GM18502 (cell line): ENCODE measurements around the gene PLK2.

Experiments
- ATAC-seq: cut with Tn5 transposase; IDR thresholded peaks from one replicate; pipeline ENCODE4 v1.9.1; 2021; ENCODE audit warnings: mild to moderate bottlenecking; ENCODE audit not compliant: unreplicated experiment, poor library complexity

The PLK2 gene

DNA sequence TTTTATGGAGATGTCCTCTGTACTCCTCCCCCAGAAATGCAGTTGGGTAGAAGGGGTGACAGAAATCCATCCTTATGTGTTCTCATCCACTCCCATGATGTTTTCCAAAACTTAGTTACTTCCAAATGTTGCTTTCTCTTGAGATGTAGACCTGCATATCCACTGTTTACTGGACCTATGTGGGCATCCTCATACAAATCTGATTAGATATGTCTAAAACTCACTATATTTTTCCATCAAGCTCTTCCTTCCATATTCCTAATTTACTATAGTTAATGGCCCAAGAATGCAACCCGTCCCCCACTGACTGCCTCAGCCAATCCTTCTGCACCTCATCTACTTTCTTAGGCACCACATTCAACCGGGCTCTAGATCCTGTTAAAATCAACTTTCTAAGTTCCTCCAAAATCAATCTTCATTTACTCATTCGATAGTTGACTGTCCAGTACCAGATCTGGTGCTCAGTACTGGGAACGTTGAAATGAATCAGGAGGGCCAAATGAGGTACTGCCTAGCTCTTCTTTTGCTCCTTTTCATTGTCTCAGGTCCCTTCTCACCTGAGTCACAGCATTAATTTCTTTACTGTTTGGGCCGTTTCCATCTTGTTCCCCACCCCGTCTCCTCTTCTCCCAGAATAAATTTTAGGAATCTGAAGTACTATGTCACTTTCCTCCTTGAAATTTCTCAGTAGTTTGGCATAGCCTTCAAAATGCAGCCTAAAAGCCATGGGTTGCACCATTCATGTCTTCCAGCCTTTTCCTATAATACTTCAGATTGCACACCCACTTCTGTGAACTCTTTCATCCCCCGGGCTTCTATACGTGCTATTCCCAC, 7.9 kb downstream of the PLK2 start:
- ATAC-seq = no peak

DNA sequence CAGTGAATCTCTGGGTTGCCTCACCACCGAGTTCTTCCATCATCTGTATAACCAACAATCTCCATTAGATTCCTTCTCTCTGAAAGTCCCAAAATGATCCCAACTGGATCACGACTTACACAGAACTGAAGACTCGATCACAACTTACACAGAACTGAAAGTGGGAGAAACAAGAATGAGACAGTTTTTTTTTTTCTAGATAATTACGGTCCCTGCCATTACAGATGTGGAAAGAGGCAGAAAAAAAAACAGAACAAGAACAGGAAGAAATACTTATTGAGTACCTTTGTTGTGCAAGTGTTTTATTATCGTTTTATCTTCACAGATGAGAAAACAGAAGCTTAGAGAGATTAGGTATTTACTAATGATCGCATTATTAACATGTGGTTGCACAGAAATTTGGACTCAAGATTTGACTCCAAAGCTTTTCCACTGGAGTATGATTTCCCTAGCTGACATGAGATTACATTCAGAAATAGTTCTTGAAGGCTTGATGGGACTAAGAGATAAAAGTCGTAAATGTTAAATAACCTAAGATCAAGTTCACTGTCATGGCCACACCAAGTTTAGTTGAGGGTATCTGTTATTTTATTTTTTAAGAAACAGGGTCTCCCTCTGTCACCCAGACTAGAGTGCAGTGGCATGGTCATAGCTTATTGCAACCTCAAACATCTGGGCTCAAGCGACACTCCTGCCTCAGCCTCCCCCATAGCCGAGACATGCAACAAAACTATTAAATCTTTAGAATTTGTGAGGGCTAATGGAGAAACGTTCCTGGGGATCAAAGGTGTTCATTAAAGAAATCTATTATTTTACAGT, 8.9 kb downstream of the PLK2 start:
- ATAC-seq = no peak

DNA sequence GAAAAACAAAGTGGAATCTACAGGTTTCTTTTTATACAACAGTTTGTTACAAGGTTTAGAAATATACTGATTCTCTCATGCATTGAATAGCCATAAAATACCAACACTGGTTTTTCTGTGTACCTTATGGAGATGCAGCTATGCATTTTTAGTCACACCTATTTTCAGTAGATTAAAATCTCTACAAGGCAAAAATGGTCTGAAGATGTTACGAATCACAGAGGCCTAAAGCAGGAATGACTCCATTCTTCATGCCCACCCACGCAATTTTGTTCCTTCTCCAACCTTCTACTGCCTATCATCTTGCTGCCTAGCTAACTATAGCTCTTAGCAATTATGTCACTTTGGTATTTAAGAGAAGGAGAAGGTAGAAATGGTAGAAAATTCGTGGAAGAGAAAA, 9.9 kb downstream of the PLK2 start:
- no peak for ATAC-seq

DNA sequence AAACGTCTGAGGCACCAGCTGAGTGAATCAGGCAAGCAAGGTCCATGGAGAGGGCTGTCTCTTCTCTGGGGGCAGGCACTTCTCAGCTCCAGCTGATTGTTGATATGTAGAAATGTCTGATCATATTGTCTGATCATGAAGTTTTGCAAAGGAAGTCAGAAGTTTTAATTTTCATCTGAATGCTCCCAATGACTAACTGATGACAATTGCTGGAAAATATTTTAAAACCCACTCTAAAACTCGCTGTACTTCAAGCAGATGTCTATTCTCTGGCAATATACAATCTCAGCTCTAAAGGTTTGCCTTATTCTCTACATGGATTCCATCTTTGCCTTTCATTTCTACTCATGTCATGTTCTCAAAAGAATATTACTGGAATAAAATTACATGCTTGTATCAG, 12.7 kb downstream of the PLK2 start:
- no peak for ATAC-seq

DNA sequence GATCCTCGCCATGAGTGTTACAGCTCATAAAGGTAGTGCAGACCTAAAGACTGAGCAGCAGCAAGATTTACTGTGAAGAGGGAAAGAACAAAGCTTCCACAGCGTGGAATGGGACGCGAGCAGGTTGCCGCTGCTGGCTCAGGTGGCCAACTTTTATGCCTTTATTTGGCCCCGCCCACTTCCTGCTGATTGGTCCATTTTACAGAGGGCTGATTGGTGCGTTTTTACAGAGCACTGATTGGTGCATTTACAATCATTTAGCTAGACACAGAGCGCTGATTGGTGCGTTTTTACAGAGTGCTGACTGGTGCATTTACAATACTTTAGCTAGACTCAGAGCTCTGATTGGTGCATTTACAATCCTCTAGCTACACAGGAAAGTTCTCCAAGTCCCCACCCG, 13.9 kb downstream of the PLK2 start:
- ATAC-seq = no peak

DNA sequence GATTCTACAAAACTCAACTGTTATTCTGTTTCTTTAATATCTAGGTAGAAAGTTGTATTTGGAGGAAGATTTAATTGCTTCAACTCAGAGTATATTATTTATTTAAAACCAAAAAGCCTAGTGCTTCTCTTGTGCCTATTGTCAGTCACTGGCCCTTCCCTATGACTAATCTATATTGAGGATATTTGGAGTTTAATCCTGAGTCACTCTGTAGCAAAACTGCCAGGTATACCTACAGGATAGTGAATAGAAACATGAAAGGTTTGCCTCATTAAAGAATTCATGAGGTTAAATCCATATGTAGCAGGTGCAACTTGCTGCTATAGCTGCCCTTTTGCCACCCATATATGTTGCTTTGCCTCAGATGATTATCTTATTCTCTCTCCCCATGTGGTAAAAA, 15.1 kb downstream of the PLK2 start:
- ATAC-seq = no peak

DNA sequence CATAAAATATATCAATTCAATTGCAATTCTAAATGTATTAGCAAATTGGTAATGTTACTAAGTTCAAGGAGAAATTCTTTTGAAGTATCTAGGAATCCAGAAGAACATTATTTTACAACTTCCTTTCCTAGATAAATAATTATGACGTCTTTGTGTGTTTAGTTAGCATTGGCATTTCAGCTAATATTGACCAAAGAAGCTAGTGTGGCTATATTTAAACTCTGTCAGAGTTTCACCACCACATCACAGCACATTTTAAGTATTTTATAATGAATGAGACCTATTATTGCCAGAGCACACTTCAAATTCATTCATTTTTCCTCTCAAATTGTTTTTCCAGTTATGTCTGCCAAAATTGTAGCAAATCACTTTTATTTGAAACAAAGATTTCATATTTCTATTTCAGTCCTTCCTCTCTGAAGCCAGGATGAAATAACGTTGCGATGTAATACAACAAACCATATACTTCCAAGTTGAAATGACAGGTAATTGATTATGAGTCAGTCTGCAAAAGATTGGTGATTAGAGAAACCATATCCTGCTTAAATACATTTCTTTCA, 18.9 kb downstream of the PLK2 start:
- ATAC-seq = no peak

DNA sequence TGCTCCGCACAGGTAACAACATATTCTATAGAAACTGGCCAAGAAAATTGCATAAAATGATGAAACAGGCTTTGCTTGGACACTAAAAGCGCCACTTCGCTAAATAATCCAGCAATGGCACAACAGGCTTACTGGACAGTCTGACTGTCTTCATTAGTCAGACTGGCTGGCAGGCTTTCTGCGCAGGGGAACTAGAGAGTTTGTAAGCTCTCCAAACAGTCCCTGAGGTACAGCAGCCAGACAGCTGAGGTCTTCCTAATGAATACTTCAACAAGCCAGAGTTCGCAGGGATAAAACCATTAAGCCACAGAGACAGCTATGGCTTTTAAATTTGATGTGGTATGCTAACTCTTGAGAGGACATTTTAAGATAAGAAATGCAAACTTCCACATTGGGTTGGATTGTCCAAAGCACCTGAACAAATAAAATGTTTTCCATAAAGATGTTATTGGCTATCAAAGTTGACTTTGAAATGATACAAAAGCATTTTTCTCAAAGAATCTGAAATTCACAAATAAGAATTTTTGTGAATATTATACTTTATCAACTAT, 20.7 kb downstream of the PLK2 start:
- ATAC-seq = no peak

DNA sequence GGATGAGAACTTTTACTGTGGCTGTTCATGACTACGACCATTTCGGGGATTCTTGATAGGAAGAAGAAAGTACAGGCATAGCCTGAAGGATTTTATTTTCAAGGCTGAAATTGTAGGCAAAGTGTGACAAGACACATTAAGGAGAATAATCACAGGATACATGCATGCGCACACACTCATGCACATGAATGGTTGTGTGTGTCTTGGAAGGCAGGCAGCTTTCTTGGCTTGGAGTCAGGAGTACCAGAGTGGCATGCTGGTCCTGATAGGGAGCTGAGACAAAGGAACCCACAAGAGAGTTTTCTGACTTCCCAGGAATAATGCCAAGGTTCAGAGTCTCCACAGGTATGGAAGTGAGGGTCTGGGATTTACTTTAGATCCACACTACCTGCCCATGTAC, 22.2 kb downstream of the PLK2 start:
- no peak for ATAC-seq

DNA sequence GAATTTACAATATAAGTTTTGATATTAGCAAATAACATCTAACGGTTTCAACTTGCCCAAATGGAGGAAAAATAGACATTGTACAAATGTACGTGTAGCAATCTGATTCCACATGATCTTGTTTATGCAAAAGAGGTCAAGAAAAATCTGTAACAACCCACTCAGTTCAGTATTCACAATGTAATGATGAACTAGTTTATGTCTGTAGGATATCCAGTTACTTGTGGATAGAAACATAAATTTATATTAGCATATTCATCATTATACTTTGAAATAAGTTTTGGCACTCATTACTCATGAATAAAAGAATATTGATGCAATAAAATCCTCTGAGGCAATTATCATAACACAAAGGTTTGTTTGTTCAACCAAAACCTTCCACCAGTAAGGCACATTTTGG, 28.1 kb downstream of the PLK2 start:
- ATAC-seq = no peak

DNA sequence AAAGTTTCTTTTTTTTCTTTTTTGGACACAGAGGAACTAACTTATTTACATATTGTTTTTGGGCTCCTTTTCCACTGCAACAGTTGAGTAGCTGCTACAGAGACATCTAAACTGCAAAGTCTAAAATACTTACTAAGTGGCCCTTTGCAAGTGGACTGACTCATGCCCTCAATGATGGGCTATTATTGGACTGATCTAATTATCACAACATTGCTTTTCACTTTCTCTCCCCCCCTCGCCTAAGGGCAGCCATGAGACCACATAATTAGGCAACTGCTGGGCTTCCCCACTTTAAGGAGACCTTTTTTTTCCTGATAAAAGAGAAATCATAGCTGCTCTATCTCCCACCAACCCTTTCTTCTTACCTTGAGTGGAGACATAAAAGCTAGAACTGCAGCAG, 47.0 kb downstream of the PLK2 start:
- ATAC-seq = no peak

DNA sequence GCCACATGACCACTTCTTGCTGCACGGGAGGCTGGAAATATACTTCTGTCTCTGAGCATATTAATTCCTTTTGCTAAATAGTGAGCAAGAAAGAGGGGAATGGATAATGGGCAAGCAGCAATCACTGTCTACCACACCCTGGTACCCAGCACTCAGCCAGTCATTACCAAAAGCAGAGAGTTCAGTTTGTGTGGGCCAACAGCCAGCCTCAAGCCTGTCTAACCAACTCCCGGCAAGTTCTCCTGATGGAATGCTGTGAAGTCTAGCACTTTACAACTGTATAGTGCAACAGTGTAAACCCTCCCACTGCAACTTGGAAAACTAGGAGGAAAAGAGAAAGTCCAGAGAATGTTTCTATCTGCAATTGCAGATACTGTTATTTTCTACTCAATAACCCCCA, 47.8 kb downstream of the PLK2 start:
- no peak for ATAC-seq

DNA sequence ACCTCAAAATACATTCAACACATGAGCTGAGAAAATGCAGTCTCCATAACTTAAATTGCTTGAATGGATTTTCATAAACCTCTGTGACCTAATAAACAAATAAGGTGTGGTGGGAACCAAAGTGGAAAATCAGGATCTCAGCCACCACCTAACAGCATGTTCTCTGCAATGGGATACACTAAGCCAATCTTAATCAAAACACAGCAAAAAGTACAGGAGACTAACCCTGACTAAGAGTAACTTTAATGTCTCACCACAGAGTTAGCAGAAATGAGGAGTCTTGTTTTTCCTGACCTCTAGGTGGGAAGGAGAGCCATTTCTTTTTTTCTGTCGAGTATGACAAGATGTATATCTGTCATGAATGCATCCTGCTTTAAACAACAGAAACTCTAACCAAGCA, 48.5 kb downstream of the PLK2 start:
- ATAC-seq = no peak

DNA sequence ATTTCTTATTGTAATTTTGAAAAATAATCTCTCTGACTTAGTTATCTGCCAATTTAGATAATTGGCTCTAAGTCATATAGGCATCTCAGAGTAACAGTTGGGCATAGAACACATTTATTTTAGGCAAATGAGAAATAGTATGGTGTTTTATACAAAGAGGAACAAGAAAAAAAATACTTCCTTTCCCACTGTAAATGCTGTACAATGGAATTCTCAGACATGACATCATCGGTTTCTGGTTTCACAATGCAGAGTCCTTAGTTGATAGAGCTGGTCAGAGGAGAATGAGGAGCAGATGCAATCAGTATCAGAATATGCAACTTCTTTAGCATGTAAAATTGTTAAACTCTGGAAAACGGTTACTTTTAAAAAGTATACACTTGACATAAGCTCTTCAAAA, 49.4 kb downstream of the PLK2 start:
- no peak for ATAC-seq

DNA sequence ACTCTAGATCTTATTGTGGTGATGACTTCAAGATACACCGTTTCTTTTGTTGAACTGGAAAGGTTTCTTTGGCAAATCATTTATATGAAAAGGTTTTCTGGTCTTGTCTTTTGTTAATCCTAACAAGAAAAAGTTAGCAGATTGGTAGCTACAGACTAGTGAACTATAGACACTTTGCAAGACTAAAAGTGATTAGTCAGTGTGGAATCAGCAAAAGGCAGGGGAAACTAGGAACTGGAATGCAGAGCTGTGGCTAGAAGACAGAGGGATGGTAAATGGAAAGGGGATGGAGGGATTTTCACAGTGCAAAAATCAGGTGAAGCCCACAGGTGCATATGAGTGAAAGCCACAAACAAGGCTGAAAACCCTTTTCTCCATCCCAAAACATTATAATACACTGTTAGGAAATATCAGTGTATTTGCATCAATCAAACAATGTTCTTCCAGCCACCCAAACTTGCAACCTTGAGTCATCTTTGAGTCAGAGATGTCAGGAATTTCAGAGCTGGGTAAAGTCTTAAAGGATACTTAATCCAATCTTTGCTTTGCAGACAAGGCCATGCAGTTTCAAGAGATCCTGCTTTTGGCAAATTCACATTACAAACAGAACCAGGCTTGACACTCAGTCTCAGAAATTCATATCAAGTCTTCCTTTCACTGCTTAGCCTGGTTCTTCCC, 52.7 kb downstream of the PLK2 start:
- ATAC-seq = no peak

DNA sequence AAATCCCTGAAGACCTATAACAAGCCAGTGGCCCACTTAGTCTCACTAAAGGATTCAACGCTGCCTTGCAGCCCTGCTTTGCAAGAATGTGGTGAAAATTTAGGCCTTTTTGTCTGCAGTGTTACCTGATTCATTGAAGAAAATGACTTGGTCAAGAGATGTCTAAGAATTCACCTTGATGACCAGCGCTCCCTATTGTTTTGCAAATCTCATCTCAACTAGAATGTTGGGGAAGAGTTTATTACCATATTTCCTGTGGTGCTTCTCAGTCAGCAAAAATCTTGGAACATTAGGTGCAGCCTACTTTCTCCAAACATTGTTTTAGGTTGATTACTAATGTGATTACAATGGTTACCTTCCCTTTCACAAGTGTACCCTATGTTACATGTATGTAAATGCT, 53.5 kb downstream of the PLK2 start:
- no peak for ATAC-seq

DNA sequence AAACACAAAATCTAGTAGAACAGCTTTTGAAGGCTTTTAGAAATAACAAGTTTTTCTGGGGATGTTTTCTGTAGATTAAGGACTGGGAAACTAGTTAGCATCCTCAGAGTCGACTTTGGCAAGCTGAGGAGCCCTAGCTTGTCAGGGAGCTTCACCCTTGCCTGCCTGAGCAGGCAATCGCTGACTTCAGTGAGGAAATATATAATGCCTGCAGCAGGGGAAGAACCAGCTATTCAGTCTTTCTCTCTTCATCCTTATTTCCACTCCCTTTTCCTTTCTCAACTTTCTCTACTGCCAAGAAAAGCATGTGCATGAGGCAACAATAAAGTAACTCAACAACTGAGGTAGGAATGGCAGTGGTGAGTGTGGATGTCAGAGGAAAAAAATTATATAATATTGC, 54.7 kb downstream of the PLK2 start:
- no peak for ATAC-seq

DNA sequence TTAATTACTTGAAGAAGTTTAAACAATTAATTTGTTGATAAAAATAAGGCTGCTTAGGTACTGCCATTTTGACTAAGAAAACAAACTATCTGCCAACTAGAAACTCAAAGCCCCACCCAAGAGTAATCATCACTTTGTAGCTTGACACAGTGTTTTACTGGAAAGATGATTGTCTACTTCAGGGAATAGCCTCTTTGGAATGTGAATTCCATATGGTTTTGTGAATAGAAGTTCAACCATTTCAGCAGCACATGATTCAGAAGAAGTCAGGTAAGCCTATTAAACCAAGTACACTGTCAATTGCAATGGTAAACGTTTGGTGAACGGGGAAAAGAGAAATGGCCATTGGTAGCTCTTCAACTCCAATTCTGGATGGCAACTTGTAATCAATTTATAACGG, 55.2 kb downstream of the PLK2 start:
- ATAC-seq = no peak
